ENCODE data around the gene MSANTD7. TPM values are rescaled to one million over a fixed set of nuclear protein-coding genes. Genes with fewer than 3 reads are reported as not detected.

Gene MSANTD7
- total RNA-seq, 1 experiment from 2014 or later: 14.3 TPM

DNA sequence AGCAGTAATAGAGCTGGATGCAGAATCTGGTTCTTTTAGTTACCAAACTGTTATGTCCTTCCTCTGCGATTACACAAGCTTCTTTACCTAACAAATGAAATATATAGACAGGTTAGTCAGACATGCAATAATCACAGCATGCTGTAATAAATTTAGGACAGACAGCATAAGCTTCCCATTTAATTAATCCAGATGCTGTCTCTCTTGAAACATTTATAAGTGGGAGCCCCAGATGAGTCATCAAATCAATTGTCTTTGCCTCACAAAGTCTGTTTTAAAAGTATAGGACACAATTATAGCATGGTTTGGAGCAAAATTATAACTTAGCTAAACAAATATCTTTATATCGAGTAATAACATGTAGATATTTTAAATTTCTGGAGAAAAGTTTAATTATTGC lies 1.9 kb upstream of the MSANTD7 start:
- no peaks in the 10 kb centered on the region for H3K9me3 Mint-ChIP-seq
- H3K27ac Mint-ChIP-seq: no peak overlapping the region
- H3K36me3 Mint-ChIP-seq: peaks cover 14% of the 10 kb centered on the region
- no peaks in the 10 kb centered on the region for H3K27me3 Mint-ChIP-seq (ENCODE audit: low read depth)
- H3K4me1 Mint-ChIP-seq: peaks cover 24% of the 10 kb centered on the region
- ChIA-PET POLR2A (no interaction called here), CTCF (interaction anchor here (1.4 kb wide), 1 partner anchor 13 kb away, joined by 4 read pairs; no protein-coding TSS in a partner anchor)
- TF ChIP-seq, protein P1, sequence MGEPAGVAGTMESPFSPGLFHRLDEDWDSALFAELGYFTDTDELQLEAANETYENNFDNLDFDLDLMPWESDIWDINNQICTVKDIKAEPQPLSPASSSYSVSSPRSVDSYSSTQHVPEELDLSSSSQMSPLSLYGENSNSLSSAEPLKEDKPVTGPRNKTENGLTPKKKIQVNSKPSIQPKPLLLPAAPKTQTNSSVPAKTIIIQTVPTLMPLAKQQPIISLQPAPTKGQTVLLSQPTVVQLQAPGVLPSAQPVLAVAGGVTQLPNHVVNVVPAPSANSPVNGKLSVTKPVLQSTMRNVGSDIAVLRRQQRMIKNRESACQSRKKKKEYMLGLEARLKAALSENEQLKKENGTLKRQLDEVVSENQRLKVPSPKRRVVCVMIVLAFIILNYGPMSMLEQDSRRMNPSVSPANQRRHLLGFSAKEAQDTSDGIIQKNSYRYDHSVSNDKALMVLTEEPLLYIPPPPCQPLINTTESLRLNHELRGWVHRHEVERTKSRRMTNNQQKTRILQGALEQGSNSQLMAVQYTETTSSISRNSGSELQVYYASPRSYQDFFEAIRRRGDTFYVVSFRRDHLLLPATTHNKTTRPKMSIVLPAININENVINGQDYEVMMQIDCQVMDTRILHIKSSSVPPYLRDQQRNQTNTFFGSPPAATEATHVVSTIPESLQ (CRISPR knock-in tag; IDR thresholded peaks at IDR 0.05): no peak
- TF ChIP-seq FOXK1 (CRISPR knock-in tag; IDR thresholded peaks at IDR 0.05) (no peak), ZNF317 (CRISPR knock-in tag; IDR thresholded peaks at IDR 0.05; ENCODE audit: borderline replicate concordance, low read depth) (no peak), ZNF423 (CRISPR knock-in tag; IDR thresholded peaks at IDR 0.05) (no peak), NR3C1 (CRISPR knock-in tag; conservative IDR thresholded peaks at IDR 0.05; ENCODE audit: low read depth) (no peak)
- TF ChIP-seq, protein P2, sequence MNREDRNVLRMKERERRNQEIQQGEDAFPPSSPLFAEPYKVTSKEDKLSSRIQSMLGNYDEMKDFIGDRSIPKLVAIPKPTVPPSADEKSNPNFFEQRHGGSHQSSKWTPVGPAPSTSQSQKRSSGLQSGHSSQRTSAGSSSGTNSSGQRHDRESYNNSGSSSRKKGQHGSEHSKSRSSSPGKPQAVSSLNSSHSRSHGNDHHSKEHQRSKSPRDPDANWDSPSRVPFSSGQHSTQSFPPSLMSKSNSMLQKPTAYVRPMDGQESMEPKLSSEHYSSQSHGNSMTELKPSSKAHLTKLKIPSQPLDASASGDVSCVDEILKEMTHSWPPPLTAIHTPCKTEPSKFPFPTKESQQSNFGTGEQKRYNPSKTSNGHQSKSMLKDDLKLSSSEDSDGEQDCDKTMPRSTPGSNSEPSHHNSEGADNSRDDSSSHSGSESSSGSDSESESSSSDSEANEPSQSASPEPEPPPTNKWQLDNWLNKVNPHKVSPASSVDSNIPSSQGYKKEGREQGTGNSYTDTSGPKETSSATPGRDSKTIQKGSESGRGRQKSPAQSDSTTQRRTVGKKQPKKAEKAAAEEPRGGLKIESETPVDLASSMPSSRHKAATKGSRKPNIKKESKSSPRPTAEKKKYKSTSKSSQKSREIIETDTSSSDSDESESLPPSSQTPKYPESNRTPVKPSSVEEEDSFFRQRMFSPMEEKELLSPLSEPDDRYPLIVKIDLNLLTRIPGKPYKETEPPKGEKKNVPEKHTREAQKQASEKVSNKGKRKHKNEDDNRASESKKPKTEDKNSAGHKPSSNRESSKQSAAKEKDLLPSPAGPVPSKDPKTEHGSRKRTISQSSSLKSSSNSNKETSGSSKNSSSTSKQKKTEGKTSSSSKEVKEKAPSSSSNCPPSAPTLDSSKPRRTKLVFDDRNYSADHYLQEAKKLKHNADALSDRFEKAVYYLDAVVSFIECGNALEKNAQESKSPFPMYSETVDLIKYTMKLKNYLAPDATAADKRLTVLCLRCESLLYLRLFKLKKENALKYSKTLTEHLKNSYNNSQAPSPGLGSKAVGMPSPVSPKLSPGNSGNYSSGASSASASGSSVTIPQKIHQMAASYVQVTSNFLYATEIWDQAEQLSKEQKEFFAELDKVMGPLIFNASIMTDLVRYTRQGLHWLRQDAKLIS (CRISPR knock-in tag; IDR thresholded peaks at IDR 0.05; ENCODE audit: borderline replicate concordance): no peak
- TF ChIP-seq, protein P3, sequence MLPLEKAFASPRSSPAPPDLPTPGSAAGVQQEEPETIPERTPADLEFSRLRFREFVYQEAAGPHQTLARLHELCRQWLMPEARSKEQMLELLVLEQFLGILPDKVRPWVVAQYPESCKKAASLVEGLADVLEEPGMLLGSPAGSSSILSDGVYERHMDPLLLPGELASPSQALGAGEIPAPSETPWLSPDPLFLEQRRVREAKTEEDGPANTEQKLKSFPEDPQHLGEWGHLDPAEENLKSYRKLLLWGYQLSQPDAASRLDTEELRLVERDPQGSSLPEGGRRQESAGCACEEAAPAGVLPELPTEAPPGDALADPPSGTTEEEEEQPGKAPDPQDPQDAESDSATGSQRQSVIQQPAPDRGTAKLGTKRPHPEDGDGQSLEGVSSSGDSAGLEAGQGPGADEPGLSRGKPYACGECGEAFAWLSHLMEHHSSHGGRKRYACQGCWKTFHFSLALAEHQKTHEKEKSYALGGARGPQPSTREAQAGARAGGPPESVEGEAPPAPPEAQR (CRISPR knock-in tag; IDR thresholded peaks at IDR 0.05): no peak
- TF ChIP-seq, protein P4, sequence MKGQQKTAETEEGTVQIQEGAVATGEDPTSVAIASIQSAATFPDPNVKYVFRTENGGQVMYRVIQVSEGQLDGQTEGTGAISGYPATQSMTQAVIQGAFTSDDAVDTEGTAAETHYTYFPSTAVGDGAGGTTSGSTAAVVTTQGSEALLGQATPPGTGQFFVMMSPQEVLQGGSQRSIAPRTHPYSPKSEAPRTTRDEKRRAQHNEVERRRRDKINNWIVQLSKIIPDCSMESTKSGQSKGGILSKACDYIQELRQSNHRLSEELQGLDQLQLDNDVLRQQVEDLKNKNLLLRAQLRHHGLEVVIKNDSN (CRISPR knock-in tag; IDR thresholded peaks at IDR 0.05): no peak
- TF ChIP-seq, protein P5, sequence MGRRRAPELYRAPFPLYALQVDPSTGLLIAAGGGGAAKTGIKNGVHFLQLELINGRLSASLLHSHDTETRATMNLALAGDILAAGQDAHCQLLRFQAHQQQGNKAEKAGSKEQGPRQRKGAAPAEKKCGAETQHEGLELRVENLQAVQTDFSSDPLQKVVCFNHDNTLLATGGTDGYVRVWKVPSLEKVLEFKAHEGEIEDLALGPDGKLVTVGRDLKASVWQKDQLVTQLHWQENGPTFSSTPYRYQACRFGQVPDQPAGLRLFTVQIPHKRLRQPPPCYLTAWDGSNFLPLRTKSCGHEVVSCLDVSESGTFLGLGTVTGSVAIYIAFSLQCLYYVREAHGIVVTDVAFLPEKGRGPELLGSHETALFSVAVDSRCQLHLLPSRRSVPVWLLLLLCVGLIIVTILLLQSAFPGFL (CRISPR knock-in tag; IDR thresholded peaks at IDR 0.05; ENCODE audit: borderline replicate concordance): no peak
- no peak for ATAC-seq
- DNase-seq (ENCODE audit: low spot score): no peak
- H3K4me3 Mint-ChIP-seq: no peak overlapping the region

DNA sequence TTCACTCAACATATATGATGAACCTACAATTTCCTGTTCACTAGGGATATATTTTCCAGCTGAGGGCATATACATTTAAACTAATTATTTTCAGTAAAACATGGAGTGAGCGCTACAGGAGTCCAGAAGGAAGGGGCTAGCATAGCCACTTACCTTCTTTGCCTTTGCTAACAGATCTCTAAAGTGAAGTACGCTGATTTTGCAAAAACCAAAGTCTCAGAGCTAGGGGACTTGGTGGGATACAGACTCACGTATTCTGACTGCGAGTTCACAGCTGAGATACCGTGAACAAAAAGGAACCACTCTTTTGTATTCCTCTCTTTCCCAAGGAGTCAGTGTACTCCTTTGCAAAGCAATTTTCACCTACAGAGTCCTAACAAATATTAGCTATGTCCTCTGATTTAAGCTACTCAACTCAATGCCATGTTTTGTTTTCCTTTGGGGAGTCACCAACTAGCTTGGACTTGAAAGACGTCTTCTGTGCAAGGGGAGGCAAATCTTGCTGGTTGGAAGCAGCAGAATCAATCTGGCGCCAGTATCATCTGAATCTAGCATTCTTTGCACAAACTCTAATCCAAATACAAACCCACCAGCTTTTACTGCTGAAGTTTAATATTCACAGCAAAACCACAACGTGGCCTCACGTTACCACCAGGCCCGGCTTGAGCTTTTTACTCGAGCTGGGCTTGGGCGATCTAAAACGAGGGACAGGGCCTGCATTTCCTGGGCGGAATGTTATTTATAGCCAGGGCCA lies 926 bp upstream of the MSANTD7 start:
- Mint-ChIP-seq H3K9me3 (no peaks in the 10 kb centered on the region), H3K4me1 (peaks cover 24% of the 10 kb centered on the region), H3K4me3 (peak overlapping the region; percentile 91), H3K36me3 (peaks cover 23% of the 10 kb centered on the region), H3K27ac (peak overlapping the region; percentile 97), H3K27me3 (ENCODE audit: low read depth) (no peaks in the 10 kb centered on the region)
- DNase-seq (ENCODE audit: low spot score): no peak
- TF ChIP-seq MYBL2 (CRISPR knock-in tag; IDR thresholded peaks at IDR 0.05): peak; percentile 47; the same call in 1 of the 2 replicates
- TF ChIP-seq, protein P6, sequence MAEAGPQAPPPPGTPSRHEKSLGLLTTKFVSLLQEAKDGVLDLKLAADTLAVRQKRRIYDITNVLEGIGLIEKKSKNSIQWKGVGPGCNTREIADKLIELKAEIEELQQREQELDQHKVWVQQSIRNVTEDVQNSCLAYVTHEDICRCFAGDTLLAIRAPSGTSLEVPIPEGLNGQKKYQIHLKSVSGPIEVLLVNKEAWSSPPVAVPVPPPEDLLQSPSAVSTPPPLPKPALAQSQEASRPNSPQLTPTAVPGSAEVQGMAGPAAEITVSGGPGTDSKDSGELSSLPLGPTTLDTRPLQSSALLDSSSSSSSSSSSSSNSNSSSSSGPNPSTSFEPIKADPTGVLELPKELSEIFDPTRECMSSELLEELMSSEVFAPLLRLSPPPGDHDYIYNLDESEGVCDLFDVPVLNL (CRISPR knock-in tag; IDR thresholded peaks at IDR 0.05; ENCODE audit: borderline replicate concordance, low read depth): 0 out of 2 replicates have a peak, but pooled peaks have one; percentile 11
- TF ChIP-seq TEAD4 (CRISPR knock-in tag; IDR thresholded peaks at IDR 0.05): no peak
- ChIA-PET CTCF (interaction anchor here (0.8 to 3.2 kb wide), 13 partner anchors 14 to 636 kb away, joined by 3 to 26 read pairs (median 4); partner anchors contain the start of genes DCLRE1C, MEIG1 and SUV39H2), POLR2A (interaction anchor here (0.8 to 2.6 kb wide), 12 partner anchors 11 to 652 kb away, joined by 3 to 75 read pairs (median 4); partner anchors contain the start of genes DCLRE1C, MEIG1 and SUV39H2)
- no peak for ATAC-seq
